HG02571 (cell line): ENCODE data around the gene AGBL4.
"Not testable (repeated sequence)": the region's sequence is repeated elsewhere in the genome, so short reads cannot be mapped to it uniquely, and the experiment has no call there.

Source experiments
- ATAC-seq: cut with Tn5 transposase; IDR thresholded peaks from one replicate; pipeline ENCODE4 v1.9.1; 2021; ENCODE audit warnings: mild to moderate bottlenecking, moderate library complexity; ENCODE audit not compliant: unreplicated experiment

Gene AGBL4

GRCh38 chr1:50023292-50024159 is at the start of gene AGBL4:
AGBL4 (minus strand) TSS chr1:50023954.
- no peak for ATAC-seq

GRCh38 chr1:50066806-50067205 is 43.1 kb upstream of the AGBL4 start:
- no peak for ATAC-seq

- no peak for ATAC-seq
Measured at GRCh38 chr1:50060279-50060678, 36.5 kb upstream of the AGBL4 start.

- ATAC-seq, result no peak
Measured at GRCh38 chr1:50048791-50049190, 25.0 kb upstream of the AGBL4 start.

- ATAC-seq, result no peak
Measured at GRCh38 chr1:50047916-50048694, 24.4 kb upstream of the AGBL4 start.

GRCh38 chr1:50038237-50038809 is 14.6 kb upstream of the AGBL4 start:
- no peak for ATAC-seq

- no peak for ATAC-seq
Measured at GRCh38 chr1:50027794-50028193, 4.0 kb upstream of the AGBL4 start.

- ATAC-seq, result no peak
Measured at GRCh38 chr1:49995734-49996133, 28.0 kb downstream of the AGBL4 start.

- no peak for ATAC-seq
Measured at GRCh38 chr1:49971088-49971487, 52.7 kb downstream of the AGBL4 start.

GRCh38 chr1:49951385-49951784 is 72.4 kb downstream of the AGBL4 start:
- ATAC-seq, result no peak

- not testable (repeated sequence) for ATAC-seq
Measured at GRCh38 chr1:49915301-49915700, 108.5 kb downstream of the AGBL4 start.

- ATAC-seq, result no peak
Measured at GRCh38 chr1:49906365-49906764, 117.4 kb downstream of the AGBL4 start.

- no peak for ATAC-seq
Measured at GRCh38 chr1:49864581-49864980, 159.2 kb downstream of the AGBL4 start.

- no peak for ATAC-seq
Measured at GRCh38 chr1:49854741-49855140, 169.0 kb downstream of the AGBL4 start.

- ATAC-seq, result no peak
Measured at GRCh38 chr1:49842596-49842995, 181.2 kb downstream of the AGBL4 start.

GRCh38 chr1:49841767-49842166 is 182.0 kb downstream of the AGBL4 start:
- ATAC-seq, result no peak

- no peak for ATAC-seq
Measured at GRCh38 chr1:49824261-49824660, 199.5 kb downstream of the AGBL4 start.

- no peak for ATAC-seq
Measured at GRCh38 chr1:49817681-49818080, 206.1 kb downstream of the AGBL4 start.

- not testable (repeated sequence) for ATAC-seq
Measured at GRCh38 chr1:49787013-49787412, 236.7 kb downstream of the AGBL4 start.

GRCh38 chr1:49765034-49765433 is 258.7 kb downstream of the AGBL4 start:
- ATAC-seq, result no peak

GRCh38 chr1:49738118-49738517 is 285.6 kb downstream of the AGBL4 start:
- ATAC-seq, result not testable (repeated sequence)

GRCh38 chr1:49728377-49728776 is 295.4 kb downstream of the AGBL4 start:
- ATAC-seq, result no peak
